COLO668 (cell line): ENCODE data around the gene HSPA12A.

Experiments
- DNase-seq: peaks from one replicate; lab custom pipeline; 2025; ENCODE audit not compliant: unreplicated experiment; lab: John Stamatoyannopoulos, UW

Gene HSPA12A

GRCh38 chr10:116670706-116671105 is 71.7 kb downstream of the HSPA12A start:
- no peak for DNase-seq

GRCh38 chr10:116669832-116670644 is 72.3 kb downstream of the HSPA12A start:
- no peak for DNase-seq

- DNase-seq: no peak
Measured at GRCh38 chr10:116669080-116669479, 73.3 kb downstream of the HSPA12A start.

- DNase-seq: no peak
Measured at GRCh38 chr10:116668446-116668845, 73.9 kb downstream of the HSPA12A start.

GRCh38 chr10:116668018-116668417 is 74.3 kb downstream of the HSPA12A start:
- no peak for DNase-seq

- DNase-seq: no peak
Measured at GRCh38 chr10:116667484-116667883, 74.9 kb downstream of the HSPA12A start.

- DNase-seq: no peak
Measured at GRCh38 chr10:116665541-116666125, 76.7 kb downstream of the HSPA12A start.

- DNase-seq: no peak
Measured at GRCh38 chr10:116664631-116665030, 77.7 kb downstream of the HSPA12A start.

- DNase-seq: no peak
Measured at GRCh38 chr10:116663342-116663741, 79.0 kb downstream of the HSPA12A start.

GRCh38 chr10:116660860-116661259 is 81.5 kb downstream of the HSPA12A start:
- DNase-seq: no peak

GRCh38 chr10:116659049-116659670 is 83.2 kb downstream of the HSPA12A start:
- DNase-seq: no peak

- DNase-seq: no peak
Measured at GRCh38 chr10:116657863-116658551, 84.4 kb downstream of the HSPA12A start.

- DNase-seq: no peak
Measured at GRCh38 chr10:116656044-116656443, 86.3 kb downstream of the HSPA12A start.

- DNase-seq: no peak
Measured at GRCh38 chr10:116655568-116655967, 86.8 kb downstream of the HSPA12A start.

GRCh38 chr10:116654816-116655215 is 87.5 kb downstream of the HSPA12A start:
- no peak for DNase-seq

- no peak for DNase-seq
Measured at GRCh38 chr10:116653885-116654284, 88.5 kb downstream of the HSPA12A start.

- DNase-seq: no peak
Measured at GRCh38 chr10:116648903-116649302, 93.5 kb downstream of the HSPA12A start.

GRCh38 chr10:116646502-116646901 is 95.9 kb downstream of the HSPA12A start:
- no peak for DNase-seq

- DNase-seq: no peak
Measured at GRCh38 chr10:116637830-116638229, 104.5 kb downstream of the HSPA12A start.

- no peak for DNase-seq
Measured at GRCh38 chr10:116636976-116637375, 105.4 kb downstream of the HSPA12A start.

GRCh38 chr10:116636385-116636784 is 106.0 kb downstream of the HSPA12A start:
- DNase-seq: no peak
